A549 (cell line): ENCODE measurements around the gene ENTPD6. TPM values are rescaled to one million over a fixed set of nuclear protein-coding genes. Genes with fewer than 3 reads are reported as not detected.
"Not testable (repeated sequence)": the region's sequence is repeated elsewhere in the genome, so short reads cannot be mapped to it uniquely, and the experiment has no call there.

Experiments used
- ATAC-seq, 2 experiments: fragments of 200-7000 bp in 1 of 2; fragments of >200 bp in 1 of 2; cut with Nextera tagmentation in 1 of 2; cut with Tn5 transposase in 1 of 2; 3 replicates each; pipeline versions ENCODE4 v1.8.0 to v1.9.1; 2018 to 2020; ENCODE audit warnings: mild to moderate bottlenecking in 1 of 2, moderate library complexity in 1 of 2
- CTCF ChIA-PET: fragments of 300-600 bp; sonication (Branson Sonifier 250); formaldehyde crosslinking; extraction: SDS; loops from one replicate; lab custom pipeline; 2021; ENCODE audit warnings: antibody characterized with exemption, inconsistent platforms; lab: Yijun Ruan, JAX
- POLR2A ChIA-PET: fragments of 350-600 bp; formaldehyde crosslinking; extraction: SDS; loops from one replicate; lab custom pipeline; 2021; ENCODE audit warnings: antibody characterized with exemption, inconsistent platforms; lab: Yijun Ruan, JAX
- DNase-seq, 2 experiments: peaks; one replicate each; pipeline versions ENCODE4 v3.0.0 to v3.0.0-alpha.2; 2011 to 2016; ENCODE audit warnings: low read depth in 1 of 2, low spot score in 1 of 2
- FAIRE-seq: peaks from 2 replicates; lab custom pipeline; 2011; peaks lifted over from hg19 to GRCh38; lab: Jason Lieb, UNC
- H3K27ac ChIP-seq, 2 experiments: fragments of >200 bp; sonication (Bioruptor Twin); formaldehyde crosslinking; 3 replicates each; pipeline ENCODE4 v1.5.1; 2016 to 2017
- H3K4me1 ChIP-seq: fragments of >200 bp; sonication (Bioruptor Twin); formaldehyde crosslinking; 3 replicates; pipeline ENCODE4 v1.6.1; 2016
- H3K4me2 ChIP-seq: fragments of >200 bp; sonication (Bioruptor Twin); formaldehyde crosslinking; 3 replicates; pipeline ENCODE4 v1.6.1; 2016
- H3K4me3 ChIP-seq: fragments of >200 bp; sonication (Bioruptor Twin); formaldehyde crosslinking; 3 replicates; pipeline ENCODE4 v1.5.1; 2016
- H3K9me3 ChIP-seq: fragments of >200 bp; sonication (Bioruptor Twin); formaldehyde crosslinking; 3 replicates; pipeline ENCODE4 v1.6.1; 2016
- ATOH8 ChIP-seq: fragments of 250-450 bp; sonication (Bioruptor Pico); IDR thresholded peaks from 2 replicates; pipeline ENCODE4 v1.5.0; 2020; ENCODE audit warnings: low read depth, mild to moderate bottlenecking, moderate library complexity
- BCL3 ChIP-seq: fragments of >200 bp; sonication (Bioruptor Twin); formaldehyde crosslinking; IDR thresholded peaks from 3 replicates; pipeline ENCODE4 v1.6.1; 2016
- CBX2 ChIP-seq: fragments of 200-600 bp; sonication (generic); IDR thresholded peaks from 2 replicates; pipeline ENCODE4 v1.6.1; 2016; ENCODE audit warnings: low read depth, mild to moderate bottlenecking, borderline replicate concordance
- CHD2 ChIP-seq: fragments of 150-350 bp; IDR thresholded peaks from 2 replicates; pipeline ENCODE4 v1.6.1; 2014; ENCODE audit warnings: low read length; ENCODE audit not compliant: partially characterized antibody
- CHD4 ChIP-seq: fragments of 200-600 bp; sonication (generic); IDR thresholded peaks from 2 replicates; pipeline ENCODE4 v1.6.1; 2016; ENCODE audit warnings: antibody characterized with exemption, mild to moderate bottlenecking, borderline replicate concordance
- ELK1 ChIP-seq: fragments of 150-350 bp; IDR thresholded peaks from 2 replicates; pipeline ENCODE4 v1.6.1; 2014; ENCODE audit warnings: low read depth, mild to moderate bottlenecking, low read length
- EP300 ChIP-seq, 2 experiments: fragments of >200 bp; sonication (Bioruptor Twin); formaldehyde crosslinking; IDR thresholded peaks; 2 replicates in 1 of 2; 3 replicates in 1 of 2; pipeline ENCODE4 v1.6.1; 2016 to 2017
- FOSL2 ChIP-seq, 2 experiments: fragments of 450-650 bp in 1 of 2; fragments of >200 bp in 1 of 2; sonication (Bioruptor Twin) in 1 of 2; formaldehyde crosslinking; IDR thresholded peaks; 2 replicates each; pipeline versions ENCODE4 v1.5.0 to v1.6.1; 2016 to 2020; ENCODE audit warnings: mild to moderate bottlenecking in 1 of 2, moderate library complexity in 1 of 2
- FOXS1 ChIP-seq: fragments of 250-450 bp; sonication (Bioruptor Pico); IDR thresholded peaks from 2 replicates; pipeline ENCODE4 v1.5.0; 2020; ENCODE audit warnings: mild to moderate bottlenecking, moderate library complexity
- HOXA7 ChIP-seq: fragments of 250-450 bp; sonication (Bioruptor Pico); IDR thresholded peaks from 2 replicates; pipeline ENCODE4 v1.5.0; 2020; ENCODE audit warnings: mild to moderate bottlenecking, moderate library complexity
- JUN ChIP-seq, 2 experiments: fragments of >200 bp; sonication (Bioruptor Twin); formaldehyde crosslinking; IDR thresholded peaks; 2 replicates in 1 of 2; 3 replicates in 1 of 2; pipeline ENCODE4 v1.6.1; 2016 to 2017
- MAZ ChIP-seq: fragments of 150-350 bp; IDR thresholded peaks from 2 replicates; pipeline ENCODE4 v1.6.1; 2014; ENCODE audit warnings: antibody characterized with exemption, low read depth, low read length, borderline replicate concordance
- MYC ChIP-seq: IDR thresholded peaks from 2 replicates; pipeline ENCODE4 v1.6.1; 2012; ENCODE audit warnings: mild to moderate bottlenecking, inconsistent platforms, low read length, improper control_type of control experiment, borderline replicate concordance
- NPAS2 ChIP-seq: fragments of 250-450 bp; sonication (Bioruptor Pico); IDR thresholded peaks from 2 replicates; pipeline ENCODE4 v1.8.0; 2022; ENCODE audit warnings: mild to moderate bottlenecking, moderate library complexity, borderline replicate concordance
- POLR2AphosphoS2 ChIP-seq: conservative IDR thresholded peaks from 2 replicates; pipeline ENCODE4 v1.6.1; 2012; ENCODE audit warnings: low read length, improper control_type of control experiment, inconsistent platforms
- RAD21 ChIP-seq, 2 experiments: fragments of >200 bp in 1 of 2; sonication (Bioruptor Twin) in 1 of 2; formaldehyde crosslinking in 1 of 2; IDR thresholded peaks in 1 of 2; conservative IDR thresholded peaks in 1 of 2; 2 replicates in 1 of 2; 3 replicates in 1 of 2; pipeline ENCODE4 v1.6.1; 2012 to 2018; ENCODE audit warnings: inconsistent platforms in 1 of 2
- SMC3 ChIP-seq: fragments of >200 bp; sonication (Bioruptor Twin); formaldehyde crosslinking; IDR thresholded peaks from 3 replicates; pipeline ENCODE4 v1.6.1; 2018; ENCODE audit warnings: inconsistent platforms
- TP53 ChIP-seq: fragments of 250-450 bp; sonication (Bioruptor Pico); IDR thresholded peaks from 2 replicates; pipeline ENCODE4 v1.5.0; 2021; ENCODE audit warnings: mild to moderate bottlenecking, moderate library complexity
- ZNF302 ChIP-seq: fragments of 250-450 bp; sonication (Bioruptor Pico); IDR thresholded peaks from 2 replicates; pipeline ENCODE4 v1.9.0; 2021; ENCODE audit warnings: inconsistent platforms, mild to moderate bottlenecking, moderate library complexity
- WGBS: methylation state at CpG from one replicate; pipeline ENCODE4 v1.1.6; 2017; ENCODE audit errors: missing lambda C conversion rate; 5-methylcytosine and 5-hydroxymethylcytosine counted together
- polyA plus RNA-seq, 4 experiments: library from polyadenylated mRNA; depleted of rRNA in 3 of 4; stranded (reverse); fragments of >200 nt; fragmentation: RNase III in 1 of 4; extraction: RNeasy Plus Mini Kit Qiagen cat#74134 plus additional on column Dnase treatment in 1 of 4; gene quantifications; 2 replicates in 3 of 4; 3 replicates in 1 of 4; pipeline ENCODE4 v1.2.3, GENCODE V29; 2011 to 2017

The ENTPD6 gene
- polyA plus RNA-seq, 2 of the 4 experiments (the other 2 are of a cell fraction), result 85.7 to 87.0 TPM

GRCh38 chr20:25260770-25261437 lies 65.4 kb downstream of the ENTPD6 start:
- DNase-seq, H3K4me2 ChIP-seq, ATAC-seq, POLR2A ChIA-PET, H3K27ac ChIP-seq, H3K4me3 ChIP-seq, H3K4me1 ChIP-seq, FAIRE-seq, H3K9me3 ChIP-seq: not testable (repeated sequence)
- CTCF ChIA-PET, result interaction anchor here (1.4 to 2.1 kb wide), 4 partner anchors 10 to 38 kb away, joined by 3 to 4 read pairs (median 4); no protein-coding TSS in a partner anchor
- WGBS, result 94% methylated on average over 16 of the region's 16 CpGs

DNA sequence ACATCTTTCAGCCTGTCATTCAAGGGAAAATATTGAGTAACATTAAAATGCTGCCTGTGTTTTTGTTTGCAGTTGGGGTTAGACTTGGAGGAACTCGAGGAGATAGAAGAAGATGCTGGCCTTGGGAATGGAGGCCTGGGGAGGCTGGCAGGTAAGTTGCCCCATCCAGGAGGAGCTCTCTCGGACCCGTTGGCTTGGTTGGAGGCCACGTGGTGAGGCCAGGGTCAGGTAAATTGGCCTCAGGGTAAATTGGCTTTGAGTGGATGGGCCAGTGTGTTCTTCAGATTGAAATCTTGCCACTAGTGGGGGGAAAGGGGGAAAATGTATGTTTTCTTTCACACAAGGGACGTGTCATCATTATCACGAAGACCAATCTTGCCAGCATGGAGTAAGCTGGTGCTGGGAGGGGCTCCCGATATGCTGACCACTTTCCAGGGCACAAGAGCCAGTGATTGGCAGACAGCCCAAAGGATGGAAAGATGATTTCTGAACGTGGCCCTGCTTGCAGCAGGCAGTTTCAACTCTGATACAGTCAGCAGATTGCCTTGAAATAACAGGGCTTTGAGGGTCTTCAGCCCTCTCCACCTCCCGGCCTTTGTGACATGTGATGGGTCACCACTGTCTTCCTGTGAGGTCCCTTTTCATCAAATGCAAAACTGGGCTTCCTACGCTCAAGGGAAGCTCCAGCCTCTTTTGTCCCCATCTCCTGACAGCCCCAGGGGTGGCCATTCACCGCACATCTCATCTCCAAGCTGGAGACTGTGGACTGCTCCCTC lies 73.7 kb downstream of the ENTPD6 start:
- no peak overlapping the region for H3K27ac ChIP-seq
- TF ChIP-seq SMC3, result no peak
- TF ChIP-seq CBX2, result no peak
- no peak for TF ChIP-seq MYC
- TF ChIP-seq ATOH8, result no peak
- no peak for TF ChIP-seq CHD4
- no peak for TF ChIP-seq ELK1
- ChIA-PET CTCF (interaction anchor here (0.8 to 1.3 kb wide), 4 partner anchors 12 to 130 kb away, joined by 3 read pairs; partner anchors contain the start of gene PYGB), POLR2A (no interaction called here)
- H3K4me3 ChIP-seq, result no peak overlapping the region
- DNase-seq (no peak), ATAC-seq (no peak), FAIRE-seq (no peak)
- H3K9me3 ChIP-seq, result peaks cover 1% of the 10 kb centered on the region; the same call in 1 of the 3 replicates
- no peak overlapping the region for H3K4me2 ChIP-seq
- H3K4me1 ChIP-seq, result no peaks in the 10 kb centered on the region
- 91% methylated on average over 11 of the region's 11 CpGs for WGBS

GRCh38 chr20:25269833-25270170 lies 74.3 kb downstream of the ENTPD6 start:
- H3K27ac ChIP-seq, result no peak overlapping the region
- no peaks in the 10 kb centered on the region for H3K4me1 ChIP-seq
- FAIRE-seq (no peak), DNase-seq (no peak), ATAC-seq (no peak)
- no peaks in the 10 kb centered on the region for H3K9me3 ChIP-seq
- TF ChIP-seq RAD21 (conservative IDR thresholded peaks at IDR 0.05 in 1 of 2, IDR thresholded peaks at IDR 0.05 in 1 of 2), result no peak
- TF ChIP-seq CHD2, result no peak
- WGBS, result 97% methylated on average over 6 of the region's 6 CpGs
- ChIA-PET CTCF (interaction anchor here (0.6 to 1.3 kb wide), 4 partner anchors 12 to 199 kb away, joined by 3 read pairs; no protein-coding TSS in a partner anchor), POLR2A (no interaction called here)
- H3K4me3 ChIP-seq, result no peak overlapping the region
- no peak overlapping the region for H3K4me2 ChIP-seq

DNA sequence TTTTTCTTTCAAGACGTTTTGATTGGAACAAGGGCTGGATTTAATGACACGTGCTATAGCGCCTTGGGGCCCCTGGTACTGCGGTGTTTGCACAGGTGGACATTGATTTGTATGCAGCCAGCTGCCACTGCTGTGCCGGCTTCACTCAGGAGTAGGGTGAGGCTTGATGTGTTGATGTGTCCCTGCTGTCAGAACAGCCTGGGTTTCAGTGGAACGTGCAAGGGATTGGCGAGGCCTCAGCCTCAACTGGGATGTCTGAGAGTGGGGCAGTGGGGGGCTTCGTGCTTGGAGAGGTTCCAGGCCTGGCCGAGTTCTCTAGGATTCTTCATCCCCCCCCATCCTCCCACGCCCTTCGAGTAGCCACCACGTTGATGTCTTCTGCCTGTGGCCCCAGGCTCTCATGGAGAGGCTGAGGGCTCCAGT lies 75.3 kb downstream of the ENTPD6 start:
- no peak for TF ChIP-seq FOSL2 (IDR thresholded peaks at IDR 0.05)
- TF ChIP-seq FOSL2 (CRISPR knock-in tag; IDR thresholded peaks at IDR 0.05), result no peak
- no peak for TF ChIP-seq NPAS2
- no peak for TF ChIP-seq MAZ
- TF ChIP-seq ELK1, result no peak
- no peak for TF ChIP-seq POLR2AphosphoS2
- no peak for TF ChIP-seq ZNF302 (CRISPR knock-in tag)
- TF ChIP-seq FOXS1 (CRISPR knock-in tag), result no peak
- TF ChIP-seq HOXA7 (CRISPR knock-in tag), result no peak
- no peak for TF ChIP-seq EP300 (IDR thresholded peaks at IDR 0.05)
- no peak for TF ChIP-seq TP53 (CRISPR knock-in tag)
- TF ChIP-seq JUN (IDR thresholded peaks at IDR 0.05), result no peak
- no peak for TF ChIP-seq CBX2
- TF ChIP-seq BCL3, result no peak
- no peak for TF ChIP-seq SMC3
- 87% methylated on average over 12 of the region's 12 CpGs for WGBS
- H3K4me1 ChIP-seq, result no peaks in the 10 kb centered on the region
- no peak overlapping the region for H3K4me3 ChIP-seq
- H3K27ac ChIP-seq, result no peak overlapping the region
- FAIRE-seq (no peak), DNase-seq (no peak), ATAC-seq (no peak)
- H3K4me2 ChIP-seq, result no peak overlapping the region
- POLR2A ChIA-PET, result interaction anchor here (0.6 kb wide), 1 partner anchor 23 kb away, joined by 3 read pairs; the partner anchor contains the start of gene PYGB
- H3K9me3 ChIP-seq, result no peaks in the 10 kb centered on the region
- CTCF ChIA-PET, result interaction anchor here (1.2 to 4.1 kb wide), 4 partner anchors 24 to 277 kb away, joined by 3 to 19 read pairs (median 12); no protein-coding TSS in a partner anchor
